Tibial artery (tissue), 4 donors: ENCODE measurements around the gene CORO1C.

Experiments used
- DNase-seq, 2 donors: peaks; one replicate each; pipeline ENCODE4 v3.0.0-alpha.2; 2019
- H3K27ac ChIP-seq, 2 donors: fragments of 200-600 bp; sonication (generic) in 1 of 2; 1 replicate in 1 of 2; 2 replicates in 1 of 2; pipeline ENCODE4 v1.5.1; 2018 to 2019; ENCODE audit warnings: mild to moderate bottlenecking in 1 of 2
- H3K27me3 ChIP-seq, 2 donors: fragments of 200-600 bp; sonication (generic) in 1 of 2; one replicate each; pipeline versions ENCODE4 v1.5.1 to v1.6.0; 2016 to 2019
- H3K36me3 ChIP-seq, 3 donors: fragments of 200-600 bp; sonication (generic) in 2 of 3; one replicate each; pipeline ENCODE4 v1.5.1; 2016 to 2019; ENCODE audit warnings: mild to moderate bottlenecking in 2 of 3
- H3K4me1 ChIP-seq, 4 donors: fragments of 200-600 bp; sonication (generic) in 2 of 4; 1 replicate in 3 of 4; 2 replicates in 1 of 4; pipeline ENCODE4 v1.5.1; 2016 to 2019
- H3K4me3 ChIP-seq, 2 donors: fragments of 200-600 bp; sonication (generic) in 1 of 2; 1 replicate in 1 of 2; 2 replicates in 1 of 2; pipeline ENCODE4 v1.5.1; 2018 to 2019; ENCODE audit warnings: mild to moderate bottlenecking in 2 of 2
- H3K9me3 ChIP-seq, 3 donors: fragments of 200-600 bp; sonication (generic) in 1 of 3; one replicate each; pipeline ENCODE4 v1.5.1; 2016 to 2019
- intact Hi-C: fragments of 100-400 bp; cut with DNase I; formaldehyde crosslinking; loops from one replicate; pipeline ENCODE4 v1.15.0; 2023; ENCODE audit warnings: low total_unique reads
- TF ChIP-seq, protein P1 (sequence below), 2 experiments: fragments of 200-600 bp in 1 of 2; fragments of 450-650 bp in 1 of 2; IDR thresholded peaks; one replicate each; pipeline ENCODE4 v1.5.1; 2017 to 2019; ENCODE audit warnings: antibody characterized with exemption in 2 of 2, mild to moderate bottlenecking in 1 of 2, moderate library complexity in 1 of 2

Gene CORO1C

DNA sequence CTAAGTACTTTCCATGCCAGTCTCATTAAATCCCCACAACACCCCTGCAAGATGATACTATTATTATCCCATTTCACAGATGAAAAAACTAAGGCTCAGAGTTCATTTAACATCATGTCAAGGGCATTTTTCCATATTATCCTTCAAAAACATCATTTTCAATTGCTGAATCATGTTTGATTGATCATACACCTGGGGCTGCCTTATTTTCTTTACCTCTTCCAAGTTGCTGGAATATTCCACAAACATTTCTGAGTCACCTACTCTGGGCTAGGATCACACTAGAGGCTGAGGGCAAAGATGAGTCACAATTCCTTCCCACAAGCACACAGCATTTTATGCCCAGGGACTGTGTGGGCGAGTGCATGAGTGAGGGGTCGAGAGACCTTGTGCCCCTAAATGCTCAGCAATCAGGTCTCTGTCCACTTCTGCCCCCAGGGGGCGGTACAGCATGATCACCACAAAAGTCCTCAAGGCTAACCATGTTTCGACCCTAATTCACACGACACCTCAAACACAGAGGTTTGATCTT, 119.4 kb downstream of the CORO1C start:
- Histone ChIP-seq H3K9me3 (no peaks in the 10 kb centered on the region), H3K27me3 (no peaks in the 10 kb centered on the region), H3K36me3 (no peaks in the 10 kb centered on the region), H3K4me1 (peaks cover 0 to 9% (median 7%) of the 10 kb centered on the region in 4 donors), H3K27ac (no peak overlapping the region), H3K4me3 (no peak overlapping the region)
- intact Hi-C loops = loop anchor here (10.0 kb wide), 1 partner anchor 343 kb away; no protein-coding TSS in a partner anchor
- TF ChIP-seq, protein P1, sequence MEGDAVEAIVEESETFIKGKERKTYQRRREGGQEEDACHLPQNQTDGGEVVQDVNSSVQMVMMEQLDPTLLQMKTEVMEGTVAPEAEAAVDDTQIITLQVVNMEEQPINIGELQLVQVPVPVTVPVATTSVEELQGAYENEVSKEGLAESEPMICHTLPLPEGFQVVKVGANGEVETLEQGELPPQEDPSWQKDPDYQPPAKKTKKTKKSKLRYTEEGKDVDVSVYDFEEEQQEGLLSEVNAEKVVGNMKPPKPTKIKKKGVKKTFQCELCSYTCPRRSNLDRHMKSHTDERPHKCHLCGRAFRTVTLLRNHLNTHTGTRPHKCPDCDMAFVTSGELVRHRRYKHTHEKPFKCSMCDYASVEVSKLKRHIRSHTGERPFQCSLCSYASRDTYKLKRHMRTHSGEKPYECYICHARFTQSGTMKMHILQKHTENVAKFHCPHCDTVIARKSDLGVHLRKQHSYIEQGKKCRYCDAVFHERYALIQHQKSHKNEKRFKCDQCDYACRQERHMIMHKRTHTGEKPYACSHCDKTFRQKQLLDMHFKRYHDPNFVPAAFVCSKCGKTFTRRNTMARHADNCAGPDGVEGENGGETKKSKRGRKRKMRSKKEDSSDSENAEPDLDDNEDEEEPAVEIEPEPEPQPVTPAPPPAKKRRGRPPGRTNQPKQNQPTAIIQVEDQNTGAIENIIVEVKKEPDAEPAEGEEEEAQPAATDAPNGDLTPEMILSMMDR (IDR thresholded peaks at IDR 0.05) = peak; percentile 21 to 25
- DNase-seq = no peak

DNA sequence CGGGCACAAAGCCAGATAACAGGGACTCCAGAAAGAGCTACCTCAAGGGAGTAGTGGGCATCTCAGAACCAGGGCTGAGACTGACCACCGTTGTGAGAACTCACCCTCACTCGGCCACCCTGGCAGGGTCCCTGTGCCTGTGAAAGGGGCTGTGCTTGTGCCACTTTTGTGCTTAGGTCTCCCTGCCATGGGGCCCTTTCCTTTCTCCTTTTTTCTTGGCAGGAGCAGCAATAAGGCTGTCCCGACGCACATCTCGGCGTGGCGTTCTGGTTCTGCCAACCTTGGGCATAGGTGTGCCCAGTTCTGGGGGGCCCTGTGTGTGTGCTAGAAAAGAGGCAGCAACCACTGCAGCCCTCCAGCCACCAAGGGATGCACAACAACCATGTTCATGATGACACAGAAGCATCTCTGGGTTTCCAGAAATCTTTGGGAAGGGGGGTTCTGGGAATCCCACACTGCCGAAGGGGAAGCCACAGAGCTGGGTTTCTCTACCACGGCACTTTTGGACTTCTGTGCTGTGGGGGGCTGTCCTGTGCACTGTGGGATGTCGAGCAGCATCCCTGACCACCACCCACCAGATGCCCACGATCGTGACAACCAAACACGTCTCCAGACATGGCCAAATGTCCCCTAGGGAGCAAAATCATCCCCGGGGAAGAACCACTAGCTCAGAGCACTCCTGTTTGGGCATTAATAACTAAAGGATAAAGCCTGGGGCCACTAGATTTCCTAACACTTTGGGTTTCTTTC, 120.3 kb downstream of the CORO1C start:
- TF ChIP-seq, protein P1 (IDR thresholded peaks at IDR 0.05) = no peak
- no peaks in the 10 kb centered on the region for H3K36me3 ChIP-seq
- H3K27ac ChIP-seq = no peak overlapping the region
- intact Hi-C loops = loop anchor here (10.0 kb wide), 1 partner anchor 344 kb away; no protein-coding TSS in a partner anchor
- H3K27me3 ChIP-seq = no peaks in the 10 kb centered on the region
- no peak for DNase-seq
- no peak overlapping the region for H3K4me3 ChIP-seq
- no peaks in the 10 kb centered on the region for H3K9me3 ChIP-seq
- H3K4me1 ChIP-seq = peaks cover 0 to 9% (median 7%) of the 10 kb centered on the region in 4 donors

DNA sequence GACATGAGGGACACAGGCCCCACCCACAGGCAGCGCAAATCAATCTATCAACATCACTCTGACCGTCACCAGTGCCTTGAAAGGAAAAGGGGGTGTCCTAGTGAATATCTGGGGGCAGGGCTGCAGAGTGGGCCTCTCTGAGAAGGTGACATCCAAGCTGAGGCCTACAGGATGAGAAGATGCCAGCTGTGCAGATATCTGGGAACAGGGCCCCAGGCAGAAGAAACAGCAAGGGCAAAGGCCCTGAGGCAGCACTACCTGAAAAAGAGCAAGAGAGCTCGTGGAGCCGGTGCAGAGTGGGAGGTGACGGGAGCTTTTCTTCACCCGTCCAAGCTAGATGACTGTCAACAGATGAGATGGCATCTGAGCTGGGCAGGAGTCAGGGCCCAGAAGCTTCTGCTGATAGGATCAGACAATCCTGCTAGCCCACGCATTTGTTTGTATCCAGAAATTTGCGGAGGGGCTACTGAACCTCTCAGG, 120.9 kb downstream of the CORO1C start:
- no peaks in the 10 kb centered on the region for H3K27me3 ChIP-seq
- H3K27ac ChIP-seq = no peak overlapping the region
- TF ChIP-seq, protein P1 (IDR thresholded peaks at IDR 0.05) = no peak
- no peaks in the 10 kb centered on the region for H3K36me3 ChIP-seq
- intact Hi-C loops = loop anchor here (10.0 kb wide), 1 partner anchor 344 kb away; no protein-coding TSS in a partner anchor
- no peak overlapping the region for H3K4me3 ChIP-seq
- DNase-seq = no peak
- no peaks in the 10 kb centered on the region for H3K9me3 ChIP-seq
- H3K4me1 ChIP-seq = peaks cover 0 to 9% (median 7%) of the 10 kb centered on the region in 4 donors

DNA sequence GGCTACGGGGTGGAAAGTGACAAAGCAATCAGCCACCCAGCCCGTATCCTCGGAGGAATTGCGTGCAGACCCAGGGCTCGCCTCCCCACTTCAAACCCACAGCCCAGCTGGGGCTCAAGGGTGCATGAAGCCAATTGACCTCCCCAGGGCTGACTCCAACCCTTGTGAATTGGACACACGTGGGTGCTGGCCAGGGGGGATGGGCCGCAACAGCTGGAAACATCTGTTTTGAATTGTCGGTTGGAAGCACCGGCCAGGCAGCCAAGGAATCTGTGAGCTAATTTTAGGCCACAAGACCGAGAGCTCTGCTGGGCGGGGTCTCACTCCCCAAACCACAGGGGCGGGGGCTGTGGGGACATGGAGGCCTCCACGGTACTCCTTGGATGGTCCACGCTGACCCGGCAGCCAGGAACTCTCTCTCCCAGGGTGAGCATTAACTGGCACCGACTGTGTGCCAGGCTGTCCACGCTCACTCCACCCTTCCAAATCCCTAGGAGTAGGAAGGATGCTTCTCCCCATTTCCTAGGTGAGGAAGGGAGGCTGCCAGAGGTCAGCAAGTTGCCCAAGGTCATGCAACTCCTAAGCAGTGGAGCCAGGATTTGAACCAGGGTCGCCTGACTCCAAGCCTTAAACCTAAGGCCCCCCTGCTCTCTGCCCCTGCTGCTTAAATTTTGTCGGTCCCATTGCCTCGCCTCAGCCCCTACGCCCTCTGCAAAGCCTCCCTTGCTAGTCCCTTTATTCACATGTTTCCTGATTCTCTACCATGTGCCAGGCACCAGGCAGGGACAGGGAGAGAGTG, 121.6 kb downstream of the CORO1C start:
- intact Hi-C loops = loop anchor here (10.0 kb wide), 1 partner anchor 345 kb away; no protein-coding TSS in a partner anchor
- H3K4me3 ChIP-seq = no peak overlapping the region

DNA sequence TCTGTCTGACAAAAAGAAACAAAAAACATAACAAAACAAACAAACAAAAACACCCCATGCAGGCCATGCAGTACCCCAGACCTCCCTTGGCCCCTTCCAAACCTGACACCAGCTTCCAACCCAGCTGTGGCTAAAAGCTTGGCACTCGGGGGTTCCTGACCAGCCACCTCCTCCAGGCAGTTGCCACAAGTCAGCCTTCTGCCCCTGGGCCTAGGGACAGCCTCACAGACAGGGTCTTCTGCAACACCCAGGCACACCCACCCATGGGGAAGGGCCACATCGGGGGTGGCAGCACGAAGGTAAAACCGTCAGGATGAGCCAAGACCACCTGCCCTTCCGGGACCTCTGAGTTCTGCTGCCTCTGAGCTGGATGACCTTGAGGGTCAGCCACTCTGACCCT, 122.7 kb downstream of the CORO1C start:
- no peaks in the 10 kb centered on the region for H3K9me3 ChIP-seq
- TF ChIP-seq, protein P1 (IDR thresholded peaks at IDR 0.05) = no peak
- intact Hi-C loops = no loop called here
- no peak for DNase-seq
- peaks cover 0 to 4% of the 10 kb centered on the region in 2 donors for H3K27me3 ChIP-seq
- H3K36me3 ChIP-seq = no peaks in the 10 kb centered on the region
- H3K27ac ChIP-seq = no peak overlapping the region
- peaks cover 0 to 9% (median 7%) of the 10 kb centered on the region in 4 donors for H3K4me1 ChIP-seq
- no peak overlapping the region for H3K4me3 ChIP-seq

More for the DNA sequence above, 121.6 kb downstream of the CORO1C start:
- peak; percentile 77 to 79 for DNase-seq
- no peak overlapping the region for H3K27ac ChIP-seq
- H3K27me3 ChIP-seq = no peaks in the 10 kb centered on the region
- H3K9me3 ChIP-seq = no peaks in the 10 kb centered on the region
- H3K36me3 ChIP-seq = no peaks in the 10 kb centered on the region
- H3K4me1 ChIP-seq = peaks cover 0 to 9% (median 7%) of the 10 kb centered on the region in 4 donors
- TF ChIP-seq, protein P1 (IDR thresholded peaks at IDR 0.05) = no peak
